K562 (cell line): ENCODE data around the gene CCDC9B. TPM values are rescaled to one million over a fixed set of nuclear protein-coding genes. Genes with fewer than 3 reads are reported as not detected.

Experiments
- ARID1B ChIP-seq: fragments of 450-650 bp; IDR thresholded peaks from 2 replicates; pipeline ENCODE4 v1.6.1; 2016; ENCODE audit warnings: antibody characterized with exemption, mild to moderate bottlenecking, inconsistent platforms
- ARID4B ChIP-seq: sonication (generic); formaldehyde crosslinking; IDR thresholded peaks from 2 replicates; pipeline ENCODE4 v1.8.0; 2022; ENCODE audit warnings: mild to moderate bottlenecking, missing genetic modification reagents
- BRD4 ChIP-seq: fragments of 200-600 bp; sonication (generic); IDR thresholded peaks from 2 replicates; pipeline ENCODE4 v1.6.1; 2017; ENCODE audit warnings: inconsistent platforms
- CAMTA2 ChIP-seq: fragments of 250-450 bp; sonication (Bioruptor Pico); conservative IDR thresholded peaks from 2 replicates; pipeline ENCODE4 v1.5.1; 2022
- CBFB ChIP-seq: sonication (generic); formaldehyde crosslinking; IDR thresholded peaks from 2 replicates; pipeline ENCODE4 v1.4.0; 2020; ENCODE audit warnings: mild to moderate bottlenecking, missing genetic modification reagents
- FOXK1 ChIP-seq: sonication (generic); formaldehyde crosslinking; IDR thresholded peaks from 2 replicates; pipeline ENCODE4 v1.8.0; 2022; ENCODE audit warnings: missing genetic modification reagents, mild to moderate bottlenecking, borderline replicate concordance
- FOXP4 ChIP-seq: sonication (generic); formaldehyde crosslinking; IDR thresholded peaks from 2 replicates; pipeline ENCODE4 v1.8.0; 2022; ENCODE audit warnings: mild to moderate bottlenecking, missing genetic modification reagents, borderline replicate concordance
- GATA2 ChIP-seq: sonication (generic); formaldehyde crosslinking; IDR thresholded peaks from 2 replicates; pipeline ENCODE4 v1.4.0; 2020; ENCODE audit warnings: mild to moderate bottlenecking, missing genetic modification reagents
- GTF2E2 ChIP-seq: fragments of 200-800 bp; sonication (Bioruptor generic); IDR thresholded peaks from 2 replicates; pipeline ENCODE4 v1.6.1; 2016; ENCODE audit warnings: missing genetic modification characterization, missing compliant biosample characterization
- HDAC2 ChIP-seq: fragments of 450-650 bp; IDR thresholded peaks from 2 replicates; pipeline ENCODE4 v1.6.1; 2016; ENCODE audit warnings: mild to moderate bottlenecking
- L3MBTL2 ChIP-seq: fragments of 450-650 bp; IDR thresholded peaks from 2 replicates; pipeline ENCODE4 v1.6.1; 2016; ENCODE audit warnings: mild to moderate bottlenecking, moderate library complexity
- LARP7 ChIP-seq: fragments of 450-650 bp; IDR thresholded peaks from 2 replicates; pipeline ENCODE4 v1.6.1; 2016
- RBM34 ChIP-seq: fragments of 200-400 bp; formaldehyde crosslinking; IDR thresholded peaks from 2 replicates; pipeline ENCODE4 v1.6.1; 2018; ENCODE audit warnings: low read length, borderline replicate concordance; ENCODE audit not compliant: insufficient read depth
- STAT5A ChIP-seq: IDR thresholded peaks from 2 replicates; pipeline ENCODE4 v1.6.1; 2012; ENCODE audit warnings: low read length, inconsistent platforms, borderline replicate concordance
- TCF7 ChIP-seq: sonication (generic); IDR thresholded peaks from 2 replicates; pipeline ENCODE4 v1.6.1; 2016; ENCODE audit warnings: antibody characterized with exemption, borderline replicate concordance
- ZNF212 ChIP-seq: fragments of 450-650 bp; formaldehyde crosslinking; IDR thresholded peaks from 2 replicates; pipeline ENCODE4 v1.4.0; 2020; ENCODE audit warnings: mild to moderate bottlenecking
- ZNF41 ChIP-seq: fragments of 250-450 bp; sonication (Bioruptor Pico); conservative IDR thresholded peaks from 2 replicates; pipeline ENCODE4 v1.4.0; 2020; ENCODE audit warnings: mild to moderate bottlenecking
- ZNF518B ChIP-seq: fragments of 250-450 bp; sonication (Bioruptor Pico); IDR thresholded peaks from 2 replicates; pipeline ENCODE4 v1.5.0; 2021; ENCODE audit warnings: mild to moderate bottlenecking, moderate library complexity
- ZNF696 ChIP-seq: fragments of 250-450 bp; sonication (Bioruptor Pico); conservative IDR thresholded peaks from 2 replicates; pipeline ENCODE4 v1.4.0; 2020; ENCODE audit warnings: mild to moderate bottlenecking, moderate library complexity
- polyA plus RNA-seq, 8 experiments: library from polyadenylated mRNA; depleted of rRNA in 4 of 8; stranded (reverse) in 5 of 8; unstranded in 3 of 8; fragments of >200 nt; fragmentation: Nextera tagmentation in 2 of 8; fragmentation: Illumina TruSeq in 1 of 8; extraction: Ambion mirVana in 2 of 8; extraction: Trizol in 1 of 8; gene quantifications; 2 replicates each; pipeline versions ENCODE4 v1.2.1 to v1.2.3, GENCODE V29; 2011 to 2014; ENCODE audit warnings: inconsistent platforms in 1 of 8, missing spikeins in 1 of 8
- total RNA-seq, 7 experiments: library from RNA; depleted of rRNA in 6 of 7; stranded (reverse); fragments of >200 nt in 6 of 7; fragmentation: Illumina TruSeq in 2 of 7; extraction: Trizol in 2 of 7; gene quantifications; 2 replicates each; pipeline versions ENCODE4 v1.2.1 to v1.2.3, GENCODE V29; 2011 to 2021; ENCODE audit warnings: low replicate concordance in 1 of 7

CCDC9B gene
- total and polyA plus RNA-seq, 9 of the 15 experiments (the other 6 are each of a cell fraction or from before 2014, with no cell fraction given) = 0.01 to 0.47 (median 0.15) TPM; not detected in 1

- TF ChIP-seq ARID4B (CRISPR knock-in tag) (peak; percentile 50; the same call in 1 of the 2 replicates), RBM34 (no peak), ARID1B (0 out of 2 replicates have a peak, but pooled peaks have one; percentile 30), ZNF212 (CRISPR knock-in tag) (no peak), ZNF41 (CRISPR knock-in tag) (no peak), CAMTA2 (CRISPR knock-in tag) (no peak), L3MBTL2 (peak; percentile 64), STAT5A (no peak), CBFB (CRISPR knock-in tag) (no peak), GATA2 (no peak), LARP7 (no peak), FOXP4 (CRISPR knock-in tag) (no peak), HDAC2 (no peak), BRD4 (no peak), GTF2E2 (tag) (no peak), TCF7 (no peak), ZNF696 (CRISPR knock-in tag) (no peak), FOXK1 (CRISPR knock-in tag) (0 out of 2 replicates have a peak, but pooled peaks have one; percentile 27), ZNF518B (no peak)
Measured at GRCh38 chr15:40333922-40334492, 6.7 kb downstream of the CCDC9B start (continued).
